MM.1S (cell line): ENCODE measurements around the gene TXNRD1.

Source experiments
- DNase-seq: peaks from one replicate; pipeline ENCODE4 v3.0.0-alpha.2; 2015
- H2AFZ ChIP-seq: fragments of 300-600 bp; sonication (generic); 2 replicates; pipeline ENCODE4 v1.6.0; 2016; ENCODE audit warnings: antibody characterized with exemption, low read length
- H3F3A ChIP-seq: fragments of 300-600 bp; sonication (generic); 2 replicates; pipeline ENCODE4 v1.6.1; 2016; ENCODE audit warnings: mild to moderate bottlenecking, antibody characterized with exemption, low read length, moderate library complexity, mixed read lengths; ENCODE audit not compliant: insufficient read depth
- H3K27ac ChIP-seq: fragments of 300-600 bp; sonication (generic); 2 replicates; pipeline ENCODE4 v1.5.1; 2016; ENCODE audit warnings: mild to moderate bottlenecking, low read length
- H3K27me3 ChIP-seq: fragments of 300-600 bp; sonication (generic); replicated peaks from 2 replicates; pipeline ENCODE4 v1.6.0; 2016; ENCODE audit warnings: low read length; ENCODE audit not compliant: insufficient read depth
- H3K36me3 ChIP-seq: fragments of 300-600 bp; sonication (generic); replicated peaks from 2 replicates; pipeline ENCODE4 v1.6.1; 2016; ENCODE audit warnings: mild to moderate bottlenecking, low read length, mixed read lengths; ENCODE audit not compliant: insufficient read depth
- H3K4me1 ChIP-seq: fragments of 300-600 bp; sonication (generic); 2 replicates; pipeline ENCODE4 v1.6.1; 2016; ENCODE audit warnings: low read length, mixed read lengths
- H3K4me2 ChIP-seq: fragments of 300-600 bp; sonication (generic); 2 replicates; pipeline ENCODE4 v1.6.0; 2016; ENCODE audit warnings: low read depth, low read length
- H3K4me3 ChIP-seq: fragments of 300-600 bp; sonication (generic); 2 replicates; pipeline ENCODE4 v1.5.1; 2016; ENCODE audit warnings: low read length, mixed read lengths
- H3K79me2 ChIP-seq: fragments of 300-600 bp; sonication (generic); 2 replicates; pipeline ENCODE4 v1.6.1; 2016; ENCODE audit warnings: mixed run types, low read length, mixed read lengths
- H3K9ac ChIP-seq: fragments of 300-600 bp; sonication (generic); 2 replicates; pipeline ENCODE4 v1.6.1; 2016; ENCODE audit warnings: low read length, mixed read lengths
- H3K9me2 ChIP-seq: fragments of 300-600 bp; sonication (generic); replicated peaks from 2 replicates; pipeline ENCODE4 v1.6.1; 2016; ENCODE audit warnings: mild to moderate bottlenecking, low read length, mixed read lengths; ENCODE audit not compliant: insufficient read depth
- H3K9me3 ChIP-seq: fragments of 300-600 bp; sonication (generic); replicated peaks from 2 replicates; pipeline ENCODE4 v1.6.1; 2016; ENCODE audit warnings: mild to moderate bottlenecking, low read length, mixed read lengths; ENCODE audit not compliant: insufficient read depth
- H4K20me1 ChIP-seq: fragments of 300-600 bp; sonication (generic); 2 replicates; pipeline ENCODE4 v1.6.1; 2016; ENCODE audit warnings: mild to moderate bottlenecking, low read length, moderate library complexity, mixed read lengths; ENCODE audit not compliant: insufficient read depth
- CTCF ChIP-seq: fragments of 300-600 bp; sonication (generic); IDR thresholded peaks from 2 replicates; pipeline ENCODE4 v1.5.1; 2016; ENCODE audit warnings: antibody characterized with exemption, low read length, mixed read lengths
- EZH2 ChIP-seq: fragments of 300-600 bp; sonication (generic); optimal IDR thresholded peaks from 2 replicates; pipeline ENCODE3; 2017; ENCODE audit warnings: low read depth, mild to moderate bottlenecking, antibody characterized with exemption, low read length, mixed read lengths
- EZH2phosphoT487 ChIP-seq: fragments of 300-600 bp; sonication (generic); IDR thresholded peaks from 2 replicates; pipeline ENCODE4 v1.6.1; 2018; ENCODE audit warnings: antibody characterized with exemption, low read length

The TXNRD1 gene

GRCh38 chr12:104337030-104337558 lies 121.5 kb downstream of the TXNRD1 start:
- H3K27me3 ChIP-seq: no peaks in the 10 kb centered on the region
- H3K9ac ChIP-seq: no peak overlapping the region
- H2AFZ ChIP-seq: no peak overlapping the region
- H3K36me3 ChIP-seq: peaks cover 25% of the 10 kb centered on the region; the same call in 1 of the 2 replicates
- TF ChIP-seq EZH2 (no peak), EZH2phosphoT487 (no peak), CTCF (no peak)
- H3K79me2 ChIP-seq: peaks cover 12% of the 10 kb centered on the region
- H4K20me1 ChIP-seq: 0 out of 2 replicates have a peak, but pooled peaks cover 3% of the 10 kb centered on the region
- H3F3A ChIP-seq: no peaks in the 10 kb centered on the region
- H3K9me2 ChIP-seq: no peaks in the 10 kb centered on the region
- DNase-seq: no peak
- no peak overlapping the region for H3K27ac ChIP-seq
- no peak overlapping the region for H3K4me3 ChIP-seq
- H3K4me2 ChIP-seq: no peak overlapping the region
- H3K9me3 ChIP-seq: no peaks in the 10 kb centered on the region
- H3K4me1 ChIP-seq: no peaks in the 10 kb centered on the region

GRCh38 chr12:104339663-104340062 lies 124.1 kb downstream of the TXNRD1 start:
- no peak overlapping the region for H3K27ac ChIP-seq
- H2AFZ ChIP-seq: no peak overlapping the region
- H3K4me1 ChIP-seq: no peaks in the 10 kb centered on the region
- H3K4me2 ChIP-seq: no peak overlapping the region
- H3K27me3 ChIP-seq: no peaks in the 10 kb centered on the region
- H3K4me3 ChIP-seq: no peak overlapping the region
- peaks cover 26% of the 10 kb centered on the region; the same call in 1 of the 2 replicates for H3K36me3 ChIP-seq
- H4K20me1 ChIP-seq: 0 out of 2 replicates have a peak, but pooled peaks cover 3% of the 10 kb centered on the region
- H3F3A ChIP-seq: no peaks in the 10 kb centered on the region
- H3K79me2 ChIP-seq: peaks cover 20% of the 10 kb centered on the region
- no peaks in the 10 kb centered on the region for H3K9me2 ChIP-seq
- H3K9ac ChIP-seq: no peak overlapping the region
- no peak for DNase-seq
- no peaks in the 10 kb centered on the region for H3K9me3 ChIP-seq
- TF ChIP-seq CTCF: no peak
- TF ChIP-seq EZH2phosphoT487: no peak
- no peak for TF ChIP-seq EZH2

GRCh38 chr12:104340177-104340576 lies 124.6 kb downstream of the TXNRD1 start:
- peaks cover 24% of the 10 kb centered on the region; the same call in 1 of the 2 replicates for H3K36me3 ChIP-seq
- H4K20me1 ChIP-seq: 0 out of 2 replicates have a peak, but pooled peaks cover 3% of the 10 kb centered on the region
- no peaks in the 10 kb centered on the region for H3K27me3 ChIP-seq
- H3K4me1 ChIP-seq: no peaks in the 10 kb centered on the region
- no peak for DNase-seq
- H3K9me2 ChIP-seq: no peaks in the 10 kb centered on the region
- no peaks in the 10 kb centered on the region for H3K9me3 ChIP-seq
- no peak overlapping the region for H3K4me2 ChIP-seq
- no peak overlapping the region for H3K9ac ChIP-seq
- no peak overlapping the region for H3K4me3 ChIP-seq
- H3F3A ChIP-seq: no peaks in the 10 kb centered on the region
- H2AFZ ChIP-seq: no peak overlapping the region
- H3K27ac ChIP-seq: no peak overlapping the region
- H3K79me2 ChIP-seq: peaks cover 21% of the 10 kb centered on the region
- no peak for TF ChIP-seq CTCF
- no peak for TF ChIP-seq EZH2phosphoT487
- TF ChIP-seq EZH2: no peak
